PC-9 (cell line): ENCODE data around the gene BRIX1. TPM values are rescaled to one million over a fixed set of nuclear protein-coding genes. Genes with fewer than 3 reads are reported as not detected.

Experiments
- Bru-seq: library from RNA; stranded (reverse); fragments of 400-500 nt; gene quantifications from one replicate; lab custom pipeline; 2021; lab: Mats Ljungman, UMichigan
- BruChase-seq, 2 experiments: library from RNA; stranded (reverse); fragments of 400-500 nt; gene quantifications; one replicate each; lab custom pipeline; 2021; lab: Mats Ljungman, UMichigan
- BruUV-seq: library from RNA; stranded (reverse); fragments of 400-500 nt; replicated peaks from 2 replicates; lab custom pipeline; 2021; lab: Mats Ljungman, UMichigan
- CTCF ChIA-PET: fragments of 300-600 bp; sonication (Branson Sonifier 250); formaldehyde crosslinking; loops from one replicate; lab custom pipeline; 2022; ENCODE audit warnings: antibody characterized with exemption; lab: Charles Lee
- POLR2A ChIA-PET: fragments of 300-600 bp; sonication (Branson Sonifier 250); formaldehyde crosslinking; loops from one replicate; lab custom pipeline; 2022; ENCODE audit warnings: antibody characterized with exemption; ENCODE audit not compliant: unreplicated experiment; lab: Charles Lee
- DNase-seq, 2 experiments: peaks; one replicate each; pipeline versions ENCODE4 v3.0.0 to v3.0.0-alpha.2; 2015 to 2022; ENCODE audit warnings: mixed read lengths in 1 of 2
- H2AFZ ChIP-seq: fragments of 200-600 bp; sonication (generic); 2 replicates; pipeline ENCODE4 v1.8.1; 2017; ENCODE audit warnings: antibody characterized with exemption
- H3F3A ChIP-seq: fragments of 200-600 bp; sonication (generic); 2 replicates; pipeline ENCODE4 v1.8.1; 2017; ENCODE audit warnings: antibody characterized with exemption, mild to moderate bottlenecking, low read depth; ENCODE audit not compliant: insufficient read depth
- H3K27ac ChIP-seq: fragments of 200-600 bp; sonication (generic); 2 replicates; pipeline ENCODE4 v1.6.1; 2016; ENCODE audit warnings: mixed run types
- H3K27me3 ChIP-seq: fragments of 200-600 bp; sonication (generic); 2 replicates; pipeline ENCODE4 v1.6.1; 2016; ENCODE audit warnings: low read depth, mixed run types; ENCODE audit not compliant: insufficient read depth
- H3K36me3 ChIP-seq: fragments of 200-600 bp; sonication (generic); 2 replicates; pipeline ENCODE4 v1.6.1; 2016; ENCODE audit warnings: low read depth, mixed run types
- H3K4me1 ChIP-seq: fragments of 200-600 bp; sonication (generic); replicated peaks from 2 replicates; pipeline ENCODE4 v1.6.1; 2016; ENCODE audit warnings: mixed run types; ENCODE audit not compliant: insufficient read depth
- H3K4me2 ChIP-seq: fragments of 200-600 bp; sonication (generic); 2 replicates; pipeline ENCODE4 v1.6.1; 2017; ENCODE audit warnings: mixed run types
- H3K4me3 ChIP-seq: fragments of 200-600 bp; sonication (generic); 2 replicates; pipeline ENCODE4 v1.6.1; 2016; ENCODE audit warnings: mixed run types
- H3K79me2 ChIP-seq: fragments of 200-600 bp; sonication (generic); 2 replicates; pipeline ENCODE4 v1.6.1; 2017; ENCODE audit warnings: low read depth, mixed run types
- H3K9me2 ChIP-seq: fragments of 200-600 bp; sonication (generic); 2 replicates; pipeline ENCODE4 v1.8.1; 2017; ENCODE audit warnings: mild to moderate bottlenecking; ENCODE audit not compliant: insufficient read depth
- H3K9me3 ChIP-seq: fragments of 200-600 bp; sonication (generic); 2 replicates; pipeline ENCODE4 v1.8.1; 2016; ENCODE audit warnings: low read depth; ENCODE audit not compliant: insufficient read depth
- H4K20me1 ChIP-seq: fragments of 200-600 bp; sonication (generic); 2 replicates; pipeline ENCODE4 v1.8.1; 2017; ENCODE audit not compliant: insufficient read depth
- CTCF ChIP-seq: fragments of 200-600 bp; sonication (generic); conservative IDR thresholded peaks from 2 replicates; pipeline ENCODE4 v1.6.1; 2017; ENCODE audit warnings: mixed run types, antibody characterized with exemption, mild to moderate bottlenecking, moderate library complexity
- EZH2 ChIP-seq: fragments of 200-600 bp; sonication (generic); IDR thresholded peaks from 2 replicates; pipeline ENCODE4 v1.8.0; 2017; ENCODE audit warnings: antibody characterized with exemption, low read depth
- intact Hi-C: fragments of 100-400 bp; cut with micrococcal nuclease; formaldehyde crosslinking; loops from one replicate; pipeline ENCODE4 v1.10.0; 2022; ENCODE audit not compliant: unreplicated experiment
- long read RNA-seq: library from polyadenylated mRNA; stranded (forward); transcript quantifications from one replicate; pipeline ENCODE4 v2.0.0, GENCODE V29; 2022
- total RNA-seq: library from RNA; stranded (reverse); gene quantifications from 2 replicates; pipeline ENCODE4 v1.2.3, GENCODE V29; 2021

The BRIX1 gene, protein sequence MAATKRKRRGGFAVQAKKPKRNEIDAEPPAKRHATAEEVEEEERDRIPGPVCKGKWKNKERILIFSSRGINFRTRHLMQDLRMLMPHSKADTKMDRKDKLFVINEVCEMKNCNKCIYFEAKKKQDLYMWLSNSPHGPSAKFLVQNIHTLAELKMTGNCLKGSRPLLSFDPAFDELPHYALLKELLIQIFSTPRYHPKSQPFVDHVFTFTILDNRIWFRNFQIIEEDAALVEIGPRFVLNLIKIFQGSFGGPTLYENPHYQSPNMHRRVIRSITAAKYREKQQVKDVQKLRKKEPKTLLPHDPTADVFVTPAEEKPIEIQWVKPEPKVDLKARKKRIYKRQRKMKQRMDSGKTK
- total RNA-seq (71.9 and 73.4 TPM in 2 replicates), Bru-seq, nascent RNA (percentile 99 among the genes with signal in this experiment), BruChase-seq, experiment 1, labeled RNA remaining after a 2-hour chase (percentile 98 among the genes with signal in this experiment), BruChase-seq, experiment 2, labeled RNA remaining after a 6-hour chase (percentile 97 among the genes with signal in this experiment)
- long read RNA-seq, transcript BRIX1-201 (10 exons, 1,926 nt) = major isoform, 340 of 368 reads
- long read RNA-seq, partial matches to known transcripts = 5 of 368 reads
- long read RNA-seq, other reads (novel, unspliced or antisense) = 19 of 368 reads

DNA sequence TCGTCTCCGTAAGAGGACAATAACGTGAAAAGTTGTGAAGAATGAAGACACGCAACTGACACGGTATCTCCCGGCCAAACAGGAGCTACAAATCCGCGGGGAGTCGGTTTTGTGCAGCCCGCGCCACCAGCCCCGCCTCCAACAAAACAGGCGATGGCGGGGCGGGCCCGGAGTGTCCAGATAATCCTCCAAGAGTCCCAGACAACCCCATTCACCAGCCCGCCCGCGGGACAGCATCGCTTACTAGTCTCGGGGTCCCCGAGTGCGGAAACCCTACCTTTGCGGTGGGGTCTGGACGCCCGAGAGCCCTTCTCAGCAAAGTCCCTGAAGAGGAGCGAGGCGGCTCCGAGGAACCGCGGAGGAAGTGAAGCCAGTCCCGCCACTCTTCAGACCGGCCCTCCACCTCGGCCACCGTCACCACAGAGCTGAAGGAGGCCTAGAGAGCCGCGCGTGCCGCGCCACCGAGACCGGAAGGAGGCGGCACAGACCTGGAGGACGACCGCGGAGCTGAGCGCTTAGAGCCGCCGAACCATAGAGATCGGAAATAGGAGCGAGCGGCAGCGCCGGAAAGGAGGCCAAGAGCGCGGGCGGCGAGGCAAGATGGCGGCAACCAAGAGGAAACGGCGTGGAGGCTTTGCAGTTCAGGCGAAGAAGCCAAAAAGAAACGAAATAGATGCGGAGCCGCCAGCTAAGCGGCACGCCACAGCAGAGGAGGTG is at the start of gene BRIX1, which contains the start of gene RAD1:
BRIX1 (plus strand) TSS at position 573 of the 717 bp plus-strand sequence; CDS start at position 601, 28 bp downstream.
RAD1 (minus strand) TSS at position 366 of the 717 bp plus-strand sequence. CDS start 612 bp downstream, outside the sequence.
- H3K9me3 ChIP-seq = no peaks in the 10 kb centered on the region
- peaks cover 79% of the 10 kb centered on the region for H3K79me2 ChIP-seq
- H3K36me3 ChIP-seq = peaks cover 36% of the 10 kb centered on the region
- intact Hi-C loops = loop anchor here (1.0 to 10.0 kb wide), 6 partner anchors 9 to 1475 kb away; partner anchors contain the start of genes DNAJC21 and TARS1
- no peaks in the 10 kb centered on the region for H3K27me3 ChIP-seq
- peak within 1 kb of the TSS; percentile 73 for H3K27ac ChIP-seq
- 0 out of 2 replicates have a peak, but pooled peaks have one; percentile 39 for TF ChIP-seq CTCF
- no peak for TF ChIP-seq EZH2
- H2AFZ ChIP-seq = peak within 1 kb of the TSS; percentile 88
- H3K9me2 ChIP-seq = no peaks in the 10 kb centered on the region
- peaks cover 34% of the 10 kb centered on the region for H3F3A ChIP-seq
- H3K4me1 ChIP-seq = peaks cover 42% of the 10 kb centered on the region
- H3K4me2 ChIP-seq = peak within 1 kb of the TSS; percentile 96
- peak within 1 kb of the TSS; percentile 81 for H3K4me3 ChIP-seq
- peaks cover 15% of the 10 kb centered on the region; the same call in 1 of the 2 replicates for H4K20me1 ChIP-seq
- DNase-seq = peak; percentile 95 to 100
- BruUV-seq = no TSS peak
- POLR2A ChIA-PET = interaction anchor here (0.5 to 1.4 kb wide), 14 partner anchors 8 to 1484 kb away, joined by 3 to 87 read pairs (median 5); partner anchors contain the start of genes DNAJC21 and TARS1
- CTCF ChIA-PET = interaction anchor here (0.9 to 1.9 kb wide), 9 partner anchors 8 to 1011 kb away, joined by 3 to 13 read pairs (median 5); partner anchors contain the start of gene DNAJC21

GRCh38 chr5:34866989-34867471 is 48.5 kb upstream of the BRIX1 start:
- Histone ChIP-seq H3K4me3 (no peak overlapping the region), H2AFZ (peak overlapping the region; percentile 61), H3K27ac (no peak overlapping the region), H3K36me3 (no peaks in the 10 kb centered on the region), H3F3A (no peaks in the 10 kb centered on the region), H3K9me2 (no peaks in the 10 kb centered on the region), H3K4me2 (no peak overlapping the region), H3K4me1 (0 out of 2 replicates have a peak, but pooled peaks cover 6% of the 10 kb centered on the region), H4K20me1 (no peaks in the 10 kb centered on the region), H3K79me2 (no peaks in the 10 kb centered on the region), H3K9me3 (no peaks in the 10 kb centered on the region), H3K27me3 (no peaks in the 10 kb centered on the region)
- no TSS peak for BruUV-seq
- CTCF ChIA-PET = no interaction called here
- no peak for DNase-seq
- no peak for TF ChIP-seq EZH2
- TF ChIP-seq CTCF = no peak
- POLR2A ChIA-PET = no interaction called here
- intact Hi-C loops = no loop called here
